GM19463 (cell line): ENCODE data around the gene IFNLR1.

Experiments
- ATAC-seq: cut with Tn5 transposase; IDR thresholded peaks from one replicate; pipeline ENCODE4 v1.9.1; 2021; ENCODE audit warnings: mild to moderate bottlenecking, moderate library complexity; ENCODE audit not compliant: unreplicated experiment

Gene IFNLR1

DNA sequence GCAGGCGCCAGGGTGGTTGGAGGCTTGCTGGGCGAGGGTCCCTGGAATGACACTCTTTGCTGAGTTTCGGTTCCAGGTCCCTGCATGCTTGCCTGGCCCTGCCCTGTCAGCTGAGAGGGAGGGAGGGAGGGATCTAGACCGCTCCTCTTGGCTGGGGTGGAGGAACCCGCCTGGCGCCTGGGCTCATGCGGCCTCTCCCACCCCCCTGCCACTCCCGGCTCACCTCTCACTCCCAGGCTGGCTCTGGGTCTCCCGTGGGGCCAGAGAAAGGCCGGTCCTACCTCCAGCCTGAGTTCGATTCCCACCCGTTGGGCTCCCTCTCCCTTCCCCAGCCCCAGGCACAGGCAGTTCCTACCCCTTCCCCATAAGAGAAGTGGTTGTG is 19.0 kb upstream of the IFNLR1 start:
- no peak for ATAC-seq

DNA sequence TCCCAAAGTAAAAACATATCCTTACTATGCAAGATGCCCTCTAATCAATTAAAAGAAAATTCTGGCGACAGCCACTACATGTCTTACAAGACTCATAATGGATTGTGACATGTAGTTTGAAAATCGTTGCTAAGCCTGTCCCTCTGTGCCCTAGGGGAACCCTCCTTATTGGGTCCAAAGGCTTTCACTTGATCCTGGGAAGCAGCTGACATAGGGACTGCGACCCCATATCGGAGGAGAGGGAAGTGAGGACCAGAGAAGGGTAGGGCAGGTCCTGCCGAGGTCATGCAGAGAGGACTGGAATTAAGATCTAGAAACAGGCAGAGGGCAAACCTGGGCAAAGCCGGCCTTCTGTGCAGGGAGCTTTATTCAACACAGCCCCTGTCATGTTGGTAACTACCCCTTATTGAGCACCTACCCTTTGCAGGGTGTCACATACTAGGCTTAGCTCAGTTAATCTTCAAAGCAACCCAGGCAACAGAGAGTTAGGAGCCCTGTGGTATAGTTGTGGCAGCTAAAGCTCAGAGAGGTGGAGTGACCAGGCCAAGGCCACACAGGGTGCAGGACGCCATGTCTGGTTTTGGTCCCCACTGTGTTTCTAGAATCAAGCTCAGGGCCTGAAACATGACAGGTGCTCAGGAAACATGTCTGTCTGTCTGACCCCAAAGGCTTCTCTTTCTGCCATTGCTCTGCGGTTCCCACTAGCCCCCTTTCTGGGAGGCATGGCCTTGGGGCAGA is 18.4 kb upstream of the IFNLR1 start:
- ATAC-seq = no peak

DNA sequence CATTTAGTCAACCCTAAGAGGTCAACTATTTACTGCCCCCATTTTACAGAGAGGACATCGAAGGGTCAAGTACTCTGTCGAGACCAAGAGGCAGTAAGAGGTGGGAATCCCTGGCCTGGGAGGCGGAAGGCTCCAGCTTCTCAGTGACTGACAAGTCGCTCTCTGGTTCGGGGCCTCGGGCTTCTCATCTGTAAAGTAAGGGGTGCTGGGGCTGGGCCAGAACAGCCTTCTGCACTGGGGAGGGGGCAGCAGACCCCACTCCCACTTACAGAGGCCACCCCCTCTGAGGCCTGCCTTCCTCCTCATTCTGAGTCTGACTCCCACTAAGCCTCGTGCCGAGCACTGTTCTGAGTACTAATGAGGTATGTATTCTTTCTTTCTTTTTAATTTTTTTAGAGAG is 17.0 kb upstream of the IFNLR1 start:
- ATAC-seq = no peak

DNA sequence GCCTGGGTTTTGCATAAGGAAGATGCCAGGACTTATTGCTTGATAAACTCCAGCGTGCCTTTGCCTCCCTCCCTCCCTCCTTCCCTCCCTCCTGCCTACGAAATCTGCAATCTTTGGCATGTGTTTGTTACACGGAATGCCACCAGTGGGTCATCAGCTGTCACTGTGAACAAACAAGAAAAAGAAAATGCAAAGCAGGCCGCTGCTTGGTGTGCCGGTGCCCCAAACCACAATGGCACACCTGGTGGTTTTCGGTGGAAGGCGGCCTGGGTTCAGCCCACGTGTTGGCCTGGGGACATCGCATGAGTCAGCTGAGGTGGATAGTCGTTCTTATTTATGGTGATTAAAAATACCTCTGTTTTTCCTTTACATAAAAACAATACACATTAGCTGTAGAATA is 16.3 kb upstream of the IFNLR1 start:
- peak; percentile 74 for ATAC-seq

DNA sequence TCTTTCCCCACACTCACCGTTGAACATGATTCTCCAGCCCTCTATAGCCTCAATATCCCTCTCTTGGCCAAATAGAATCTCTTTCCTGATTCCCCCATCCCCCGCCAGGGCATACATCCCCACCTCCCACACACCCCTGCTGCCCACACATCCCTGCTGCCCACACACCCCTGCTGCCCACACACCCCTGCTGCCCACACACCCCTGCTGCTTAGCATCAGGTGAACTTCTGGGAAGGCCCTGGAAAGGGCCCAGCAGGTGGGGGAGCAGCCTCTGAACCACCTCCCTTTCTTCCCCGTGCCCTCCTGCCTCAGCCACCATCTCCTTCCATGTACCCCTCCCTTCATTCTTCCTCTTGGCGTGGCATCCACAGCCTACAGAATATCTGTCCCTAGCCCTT is 15.9 kb upstream of the IFNLR1 start:
- no peak for ATAC-seq

DNA sequence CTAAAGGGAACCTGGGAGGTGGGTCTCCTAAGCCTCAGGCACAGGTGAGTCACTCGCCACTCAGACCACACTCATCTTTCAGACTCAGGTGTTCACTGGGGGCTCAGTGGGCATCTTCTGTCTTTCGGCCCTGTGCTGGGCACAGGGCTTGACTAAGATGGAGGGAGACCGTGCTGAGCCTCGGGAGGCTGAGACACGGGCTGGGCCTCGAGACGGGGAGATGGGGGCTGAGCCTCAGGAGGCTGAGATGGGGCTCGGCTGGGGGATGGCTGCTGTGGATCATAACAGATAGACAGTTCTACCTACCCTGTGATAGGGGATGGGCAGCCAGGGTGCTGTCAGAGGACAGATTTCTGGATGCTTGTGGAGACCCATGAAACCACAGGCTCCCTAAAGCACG is 15.5 kb upstream of the IFNLR1 start:
- no peak for ATAC-seq

DNA sequence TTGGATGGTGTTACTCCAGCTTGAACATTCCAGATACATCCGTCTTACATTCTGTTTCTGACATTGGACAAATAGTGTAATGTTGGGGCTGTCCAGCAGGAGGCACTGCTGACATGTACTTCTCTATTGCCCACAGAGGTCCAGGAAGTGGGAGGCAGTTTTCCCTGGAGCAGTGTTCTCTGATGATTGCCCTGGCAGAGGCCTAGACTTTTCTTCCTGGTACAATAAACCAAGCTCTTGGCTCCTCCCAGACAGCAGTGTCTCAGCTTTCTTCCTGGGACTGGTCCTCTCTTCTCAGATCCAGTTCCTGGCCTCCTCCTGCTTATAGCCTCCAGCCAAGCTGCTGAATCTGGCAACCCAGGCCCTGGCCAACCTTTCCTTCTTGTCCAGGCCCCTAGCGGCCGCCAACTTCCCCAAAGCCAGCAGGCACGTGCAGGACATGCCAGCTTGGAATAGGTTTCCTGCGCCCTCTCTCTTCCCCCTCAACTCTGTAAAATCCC is 14.9 kb upstream of the IFNLR1 start:
- no peak for ATAC-seq

DNA sequence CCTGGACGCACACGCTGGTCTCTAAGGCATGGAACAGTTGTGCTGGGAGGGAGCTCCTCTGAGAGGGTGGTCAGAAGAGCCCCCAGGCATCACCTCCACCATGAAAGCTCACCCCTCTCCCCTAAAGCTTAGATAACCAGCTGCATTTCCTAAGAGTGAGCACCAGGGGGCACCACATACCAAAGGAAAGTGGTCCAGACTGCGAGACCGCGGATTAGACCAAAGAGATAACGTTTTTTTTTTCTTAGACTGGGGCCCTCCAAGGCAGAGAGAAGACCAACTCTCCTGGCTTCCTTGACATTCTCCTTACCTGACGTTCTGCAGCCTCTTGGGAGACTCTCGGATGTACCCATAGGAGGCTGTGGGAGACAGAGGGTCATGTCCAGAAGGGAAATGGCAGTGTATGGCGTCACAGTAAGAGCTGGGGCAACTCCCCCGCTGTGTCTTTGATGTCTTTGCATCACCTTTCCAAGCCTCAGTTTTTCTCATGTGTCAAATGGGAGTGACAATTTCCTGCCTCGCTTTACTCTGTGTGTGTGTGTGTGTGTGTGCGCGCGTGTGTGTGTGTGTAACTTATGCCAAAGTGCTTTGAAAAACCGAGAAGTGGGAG is 12.3 kb upstream of the IFNLR1 start:
- ATAC-seq = no peak

DNA sequence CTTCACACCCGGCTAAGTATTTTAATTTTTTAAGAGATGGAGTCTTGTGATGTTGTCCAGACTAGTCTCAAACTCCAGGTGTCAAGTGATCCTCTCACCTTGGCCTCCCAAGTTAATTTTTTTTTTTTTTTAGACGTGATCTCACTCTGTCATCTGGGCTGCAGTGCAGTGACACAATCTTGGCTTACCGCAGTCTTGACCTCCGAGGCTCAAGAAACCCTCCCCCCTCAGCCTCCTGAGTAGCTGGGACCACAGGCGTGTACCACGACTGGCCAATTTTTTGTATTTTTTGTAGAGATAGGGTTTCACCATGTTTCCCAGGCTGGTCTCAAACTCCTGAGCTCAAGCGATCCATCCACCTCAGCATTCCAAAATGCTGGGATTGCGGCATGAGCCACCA is 11.7 kb upstream of the IFNLR1 start:
- ATAC-seq = no peak

DNA sequence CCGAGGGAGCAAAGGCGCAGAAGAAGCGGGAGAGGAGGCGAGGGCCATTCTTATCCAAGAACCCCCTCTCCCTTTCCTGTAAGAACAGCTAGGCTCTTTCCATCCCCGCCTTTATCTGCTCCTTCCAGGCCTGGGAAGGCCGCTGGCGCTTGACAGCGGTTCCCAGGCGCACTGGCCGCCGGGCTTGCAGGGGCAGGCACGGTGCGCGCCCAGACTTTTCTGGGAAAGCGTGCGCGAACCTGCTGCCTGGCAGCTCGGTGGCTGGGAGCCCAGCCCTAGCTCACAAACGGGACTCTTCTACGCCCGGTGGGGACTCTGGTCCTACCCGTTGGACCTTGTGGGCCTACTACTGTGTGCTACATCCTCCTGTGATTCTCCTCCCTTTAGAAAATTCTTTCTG is 8.8 kb upstream of the IFNLR1 start:
- no peak for ATAC-seq

DNA sequence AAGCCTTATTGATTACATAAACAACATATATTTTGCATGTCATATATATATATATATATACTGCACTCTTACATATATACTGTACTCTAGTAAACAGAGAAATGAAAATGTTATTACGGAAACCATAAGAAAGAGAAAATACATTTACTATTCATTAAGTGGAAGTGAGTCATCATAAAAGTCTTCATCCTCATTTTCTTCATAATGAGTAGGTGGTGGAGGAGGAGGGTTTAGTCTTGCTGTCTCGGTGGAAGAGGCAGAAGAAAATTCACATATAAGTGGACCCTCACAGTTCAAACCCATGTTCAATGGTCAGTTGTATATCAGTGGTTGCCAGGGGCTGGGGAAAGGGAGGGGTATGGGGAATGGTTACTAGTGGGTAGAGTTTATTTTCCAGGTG is 8.0 kb upstream of the IFNLR1 start:
- ATAC-seq = no peak

DNA sequence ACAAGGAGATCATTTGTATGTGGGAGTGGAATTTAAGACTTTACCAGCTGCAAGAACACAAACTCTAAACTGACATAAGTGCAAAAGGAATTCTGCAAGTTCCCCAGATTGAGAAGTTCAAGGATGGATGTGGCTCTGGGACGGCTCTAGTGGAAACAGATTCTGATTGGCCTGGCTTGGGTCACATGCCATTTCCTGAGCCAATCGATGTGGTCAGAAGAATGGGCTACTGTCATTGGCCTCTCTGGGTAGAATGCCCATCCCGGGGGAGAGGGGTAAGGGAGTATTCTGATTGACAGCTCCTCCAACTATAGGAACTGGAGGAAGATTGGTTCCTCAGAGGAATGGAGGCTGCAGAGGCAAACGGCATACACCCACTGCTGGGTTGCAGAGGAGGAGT is 6.0 kb upstream of the IFNLR1 start:
- ATAC-seq = no peak

DNA sequence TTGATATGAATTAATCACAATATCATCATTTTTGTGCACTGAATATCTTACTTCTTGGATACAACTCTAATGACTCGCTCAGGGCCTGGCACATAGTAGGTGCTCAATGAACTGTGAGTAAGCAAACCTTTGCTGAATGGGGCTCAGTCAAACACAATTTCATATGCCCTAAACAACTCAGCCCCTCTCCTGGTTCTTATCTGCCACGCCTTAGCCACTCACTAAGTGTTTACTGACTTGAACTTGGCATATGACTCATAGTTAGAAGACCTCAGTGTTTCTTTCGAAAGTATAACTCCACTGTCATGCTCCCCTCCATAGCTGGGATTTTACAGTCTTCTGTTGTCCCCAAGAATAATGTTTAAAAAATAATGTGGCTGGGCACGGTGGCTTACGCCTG is 4.8 kb upstream of the IFNLR1 start:
- ATAC-seq = no peak

DNA sequence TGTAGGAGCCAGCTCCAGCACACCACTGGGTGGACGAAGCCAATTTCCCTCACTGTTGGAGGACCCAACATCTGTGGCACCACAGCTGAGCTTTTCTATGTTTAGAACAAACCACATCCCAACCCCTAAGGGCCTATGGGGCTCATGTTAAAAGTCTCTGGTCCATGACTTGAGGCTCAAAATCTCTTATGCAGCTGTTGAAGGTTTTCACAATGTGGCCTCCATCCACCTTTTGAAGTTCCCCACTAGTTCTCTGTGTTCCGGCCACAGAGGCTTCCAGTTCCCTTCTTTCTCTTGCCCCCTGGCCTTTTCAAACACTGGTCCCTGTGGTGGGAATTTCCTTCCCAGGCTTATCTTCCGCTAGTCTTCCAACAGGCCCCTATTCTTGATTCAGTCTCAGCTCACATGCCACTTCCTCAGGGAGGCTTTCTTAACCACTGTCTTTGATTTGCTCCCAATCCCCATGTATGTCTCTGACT is 3.9 kb upstream of the IFNLR1 start:
- ATAC-seq = peak; percentile 36

DNA sequence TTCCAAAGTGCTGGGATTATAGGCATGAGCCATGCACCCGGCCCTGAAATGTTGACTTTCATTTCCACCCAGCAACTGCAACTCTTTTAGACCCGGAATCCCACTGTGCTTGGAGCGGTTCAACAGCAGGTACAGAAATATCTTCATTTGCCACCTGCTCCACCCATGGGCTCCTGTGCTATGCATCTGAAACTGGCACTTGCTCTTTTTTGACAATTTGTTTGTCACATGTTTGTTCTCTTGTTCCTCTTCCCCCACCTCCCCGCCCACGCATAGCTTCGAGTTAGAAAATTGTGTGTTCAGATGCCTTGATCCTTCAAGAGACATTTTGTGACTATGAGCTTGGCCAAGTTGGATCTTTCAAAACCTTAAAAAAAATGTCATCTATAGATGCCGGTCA is 2.4 kb upstream of the IFNLR1 start:
- no peak for ATAC-seq

DNA sequence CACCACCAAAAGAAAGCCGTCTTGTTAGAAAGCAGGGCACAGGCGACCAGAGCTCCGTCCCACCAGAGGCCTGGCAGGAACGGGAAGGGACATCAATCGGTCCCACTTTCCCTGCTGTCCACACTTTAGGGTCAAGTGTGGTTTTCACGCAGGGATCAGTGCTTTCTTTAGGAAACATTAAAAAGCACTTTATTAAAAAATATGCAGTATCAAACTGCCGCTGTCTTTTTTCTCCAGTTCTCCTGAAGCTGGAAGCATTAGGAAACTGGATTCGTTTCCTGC is 437 bp downstream of the IFNLR1 start:
- no peak for ATAC-seq

DNA sequence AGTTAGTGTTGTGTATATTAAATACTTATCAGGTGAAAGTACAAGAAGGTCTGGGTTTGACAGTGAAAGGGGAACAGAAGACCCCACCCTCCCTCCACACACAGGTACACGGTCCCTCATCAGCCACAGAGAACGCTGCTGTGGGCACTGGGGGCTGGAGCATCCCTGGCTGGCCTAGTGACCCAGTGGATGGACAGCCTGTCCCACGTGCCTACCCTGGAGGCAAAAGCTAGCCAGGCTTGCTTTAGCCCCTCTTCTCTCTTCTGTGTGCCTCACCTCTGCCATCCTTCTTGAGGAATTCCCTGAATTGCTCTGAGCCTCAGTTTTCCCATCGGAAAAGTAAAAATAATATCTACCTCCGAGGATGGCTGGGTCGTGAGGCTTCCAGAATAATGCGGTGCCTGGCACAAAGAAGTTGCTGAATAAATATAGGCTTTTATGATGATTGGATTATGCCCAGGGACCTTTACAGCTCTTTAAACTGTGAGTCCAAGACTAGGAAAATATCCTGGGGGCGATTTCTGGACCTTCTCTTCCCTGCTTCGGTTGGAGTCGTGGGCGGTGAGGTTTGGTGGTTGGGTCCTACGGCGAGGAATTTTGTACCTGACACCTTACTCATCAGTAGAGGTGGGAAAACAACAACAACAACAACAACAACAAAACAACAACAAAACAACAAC is 918 bp downstream of the IFNLR1 start:
- ATAC-seq = no peak

DNA sequence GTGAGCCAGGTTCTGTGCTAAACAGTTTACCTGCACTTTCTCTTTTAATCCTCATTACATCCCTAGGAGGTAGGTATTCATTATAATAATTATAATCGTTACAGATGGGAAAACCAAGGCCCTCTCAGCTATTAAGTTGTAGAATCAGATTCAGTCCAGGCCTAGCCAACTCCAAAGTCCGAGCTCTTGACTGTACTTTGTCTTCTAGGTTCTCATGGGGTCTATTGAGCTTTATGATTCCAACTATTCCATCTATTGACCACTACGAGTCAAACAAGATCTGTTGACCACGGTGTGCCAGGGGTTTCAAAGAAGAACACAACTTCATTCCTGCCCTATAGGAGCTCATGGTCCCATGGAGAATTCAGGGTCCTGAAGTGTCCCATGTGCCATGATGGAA is 2.0 kb downstream of the IFNLR1 start:
- no peak for ATAC-seq

DNA sequence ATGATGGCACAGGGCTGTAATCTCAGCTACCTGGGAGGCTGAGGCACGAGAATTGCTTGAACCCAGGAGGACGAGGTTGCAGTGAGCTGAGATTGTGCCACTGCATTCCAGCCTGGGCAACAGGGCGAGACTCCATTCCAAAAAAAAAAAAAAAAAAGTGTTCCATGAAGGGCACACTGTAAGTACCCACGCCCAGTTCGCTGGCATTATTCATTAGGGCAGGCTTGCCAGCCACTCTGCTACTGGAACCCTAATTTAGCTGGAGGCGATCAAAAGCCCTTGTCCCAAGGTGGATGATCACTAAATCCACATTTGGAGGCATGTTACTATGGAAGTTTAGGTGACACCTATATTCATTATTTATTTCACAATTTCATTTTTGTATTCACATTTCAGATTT is 5.0 kb downstream of the IFNLR1 start:
- ATAC-seq = no peak

DNA sequence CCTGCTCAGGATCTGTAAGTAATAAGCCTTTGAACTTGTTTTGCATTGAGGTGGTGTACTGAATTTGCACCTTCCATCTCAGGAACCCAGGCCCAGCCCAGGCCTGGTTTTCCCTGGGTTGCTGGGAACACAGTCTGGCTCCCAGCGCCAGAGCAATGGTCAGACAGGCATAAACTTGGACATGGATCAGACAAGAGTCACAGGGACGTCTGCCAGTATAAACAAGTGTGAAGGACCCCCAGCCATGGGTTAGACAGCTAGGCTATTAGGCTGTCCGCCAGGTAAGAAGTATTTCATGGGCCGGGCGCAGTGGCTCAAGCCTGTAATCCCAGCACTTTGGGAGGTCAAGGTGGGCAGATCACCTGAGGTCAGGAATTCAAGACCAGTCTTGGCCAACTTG is 5.5 kb downstream of the IFNLR1 start:
- no peak for ATAC-seq

DNA sequence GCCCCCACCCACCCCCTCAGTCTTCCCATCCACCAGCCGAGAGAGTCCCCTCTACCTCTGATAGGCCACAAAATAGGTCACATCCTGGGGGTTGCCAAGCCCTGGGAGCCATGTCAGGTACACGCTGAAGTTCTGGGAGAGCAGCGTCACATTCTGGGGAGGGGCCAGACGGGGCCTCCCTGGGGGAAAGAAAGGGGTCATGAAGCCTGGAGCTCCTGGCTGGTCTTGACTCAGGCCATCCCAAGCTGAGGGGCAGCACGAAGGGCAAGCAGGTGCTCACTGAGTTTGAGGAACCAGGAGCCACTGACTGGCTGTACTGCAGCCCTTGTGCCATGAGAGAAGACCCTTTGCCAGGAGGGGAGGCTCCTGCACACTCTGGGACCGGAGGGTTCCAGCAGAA is 6.4 kb downstream of the IFNLR1 start:
- ATAC-seq = no peak

DNA sequence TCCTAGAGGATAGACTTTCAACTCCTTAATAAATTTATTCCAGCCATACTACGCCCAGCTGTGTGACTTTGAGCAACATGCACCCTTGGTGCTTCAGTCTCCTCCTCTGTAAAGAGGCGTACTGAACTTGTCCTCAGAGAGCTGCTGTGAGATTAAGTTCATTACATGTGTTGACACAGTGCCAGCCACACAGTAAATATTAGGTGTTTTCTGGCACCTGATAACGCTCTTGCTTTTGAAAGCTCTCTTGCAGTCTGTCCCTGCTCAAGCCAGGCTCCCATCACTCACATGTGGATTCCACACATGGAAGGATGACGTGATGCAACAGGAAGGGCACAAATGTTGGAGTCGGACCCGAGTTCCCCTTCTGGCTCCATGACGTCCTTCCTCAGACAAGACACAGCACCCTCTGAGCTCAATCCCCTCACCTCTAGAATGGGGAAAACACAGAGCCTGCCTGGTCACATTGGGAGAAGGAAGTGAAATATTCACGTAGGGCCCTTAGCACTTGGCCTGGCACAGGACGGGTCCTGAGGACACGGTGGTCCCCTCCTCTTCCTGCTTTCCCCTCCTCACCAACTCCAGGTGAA is 7.7 kb downstream of the IFNLR1 start:
- ATAC-seq = no peak
